ENCODE data around the gene STRN4.

The STRN4 gene

GRCh38 chr19:46717034-46717715 lies 29.1 kb downstream of the STRN4 start, which contains the start of gene PRKD2:
Gene PRKD2, minus strand, starts transcription at chr19:46717114. Its CDS starts 744 bp downstream, at chr19:46716370.
- Histone ChIP-seq H3K9me3 (ENCODE audit: severe bottlenecking) (no peaks in the 10 kb centered on the region), H3K4me3 (ENCODE audit: severe bottlenecking) (peak within 1 kb of the TSS; percentile 52), H3K27me3 (ENCODE audit: insufficient read depth, poor library complexity, severe bottlenecking) (no peaks in the 10 kb centered on the region), H3K27ac (ENCODE audit: poor library complexity, severe bottlenecking) (peak within 1 kb of the TSS; percentile 72), H3K36me3 (ENCODE audit: low read depth) (peaks cover 26% of the 10 kb centered on the region), H3K4me1 (ENCODE audit: insufficient read depth, poor library complexity, severe bottlenecking) (peaks cover 10% of the 10 kb centered on the region)
- DNase-seq (ENCODE audit: low spot score): peak; percentile 90
- TF ChIP-seq CTCF (IDR thresholded peaks at IDR 0.05; ENCODE audit: poor library complexity, severe bottlenecking): no peak
- peak; percentile 66 for ATAC-seq (ENCODE audit: low read depth)

- Histone ChIP-seq H3K36me3 (ENCODE audit: low read depth) (peaks cover 23% of the 10 kb centered on the region), H3K27ac (ENCODE audit: poor library complexity, severe bottlenecking) (peak overlapping the region; percentile 72), H3K9me3 (ENCODE audit: severe bottlenecking) (no peaks in the 10 kb centered on the region), H3K4me3 (ENCODE audit: severe bottlenecking) (peak overlapping the region; percentile 52), H3K4me1 (ENCODE audit: insufficient read depth, poor library complexity, severe bottlenecking) (peaks cover 10% of the 10 kb centered on the region), H3K27me3 (ENCODE audit: insufficient read depth, poor library complexity, severe bottlenecking) (no peaks in the 10 kb centered on the region)
- ATAC-seq (ENCODE audit: low read depth): no peak
- TF ChIP-seq CTCF (IDR thresholded peaks at IDR 0.05; ENCODE audit: poor library complexity, severe bottlenecking): no peak
- no peak for DNase-seq (ENCODE audit: low spot score)
These were observed 29.6 kb downstream of the STRN4 start for GRCh38 chr19:46716672-46717033.

GRCh38 chr19:46715975-46716671 lies 30.1 kb downstream of the STRN4 start:
- peak; percentile 18 for TF ChIP-seq CTCF (IDR thresholded peaks at IDR 0.05; ENCODE audit: poor library complexity, severe bottlenecking)
- Histone ChIP-seq H3K9me3 (ENCODE audit: severe bottlenecking) (no peaks in the 10 kb centered on the region), H3K27ac (ENCODE audit: poor library complexity, severe bottlenecking) (peak overlapping the region; percentile 72), H3K4me3 (ENCODE audit: severe bottlenecking) (peak overlapping the region; percentile 52), H3K4me1 (ENCODE audit: insufficient read depth, poor library complexity, severe bottlenecking) (peaks cover 10% of the 10 kb centered on the region), H3K36me3 (ENCODE audit: low read depth) (peaks cover 24% of the 10 kb centered on the region), H3K27me3 (ENCODE audit: insufficient read depth, poor library complexity, severe bottlenecking) (no peaks in the 10 kb centered on the region)
- DNase-seq (ENCODE audit: low spot score) (peak; percentile 73), ATAC-seq (ENCODE audit: low read depth) (peak; percentile 13; the same call in 1 of the 3 replicates)

GRCh38 chr19:46715620-46715974 lies 30.7 kb downstream of the STRN4 start:
- TF ChIP-seq CTCF (IDR thresholded peaks at IDR 0.05; ENCODE audit: poor library complexity, severe bottlenecking): no peak
- Histone ChIP-seq H3K27ac (ENCODE audit: poor library complexity, severe bottlenecking) (peak overlapping the region; percentile 72), H3K4me3 (ENCODE audit: severe bottlenecking) (peak overlapping the region; percentile 52), H3K27me3 (ENCODE audit: insufficient read depth, poor library complexity, severe bottlenecking) (no peaks in the 10 kb centered on the region), H3K36me3 (ENCODE audit: low read depth) (peaks cover 23% of the 10 kb centered on the region), H3K4me1 (ENCODE audit: insufficient read depth, poor library complexity, severe bottlenecking) (peaks cover 10% of the 10 kb centered on the region), H3K9me3 (ENCODE audit: severe bottlenecking) (no peaks in the 10 kb centered on the region)
- ATAC-seq (ENCODE audit: low read depth) (no peak), DNase-seq (ENCODE audit: low spot score) (no peak)
